H1 (cell line): Measurements from ENCODE around the gene IRX4. TPM values are rescaled to one million over a fixed set of nuclear protein-coding genes. Genes with fewer than 3 reads are reported as not detected.

Source experiments
- CTCF ChIA-PET: fragments of 300-600 bp; sonication (Branson Sonifier 250); formaldehyde crosslinking; loops from one replicate; lab custom pipeline; 2021; ENCODE audit not compliant: partially characterized antibody; lab: Charles Lee
- POLR2A ChIA-PET: fragments of 300-600 bp; sonication (Branson Sonifier 250); formaldehyde crosslinking; loops from one replicate; lab custom pipeline; 2021; ENCODE audit warnings: inconsistent platforms; ENCODE audit not compliant: partially characterized antibody; lab: Charles Lee
- DNase-seq, 2 experiments: peaks; one replicate each; pipeline versions ENCODE4 v3.0.0 to v3.0.0-alpha.2; 2010 to 2022; ENCODE audit warnings: low spot score in 2 of 2, low read depth in 1 of 2, mixed read lengths in 1 of 2
- FAIRE-seq: peaks from 2 replicates; lab custom pipeline; 2011; peaks lifted over from hg19 to GRCh38; lab: Jason Lieb, UNC
- H2AFZ ChIP-seq: 2 replicates; pipeline ENCODE4 v1.8.1; 2012; ENCODE audit warnings: low read length, inconsistent platforms
- H2AK5ac ChIP-seq: 2 replicates; pipeline ENCODE4 v1.6.1; 2013; ENCODE audit warnings: low read depth, low read length
- H2BK120ac ChIP-seq: replicated peaks from 2 replicates; pipeline ENCODE3; 2013; ENCODE audit warnings: low read depth, low read length, inconsistent platforms
- H2BK12ac ChIP-seq: 2 replicates; pipeline ENCODE4 v1.6.1; 2013; ENCODE audit warnings: low read depth, low read length
- H2BK15ac ChIP-seq: 2 replicates; pipeline ENCODE4 v1.6.1; 2013; ENCODE audit warnings: low read length
- H2BK20ac ChIP-seq: 2 replicates; pipeline ENCODE4 v1.6.1; 2013; ENCODE audit warnings: low read length
- H2BK5ac ChIP-seq: 2 replicates; pipeline ENCODE4 v1.6.1; 2013; ENCODE audit warnings: low read depth, low read length
- H3K14ac ChIP-seq: 2 replicates; pipeline ENCODE4 v1.6.1; 2013; ENCODE audit warnings: inconsistent platforms; ENCODE audit not compliant: insufficient read length
- H3K18ac ChIP-seq: 2 replicates; pipeline ENCODE4 v1.6.1; 2013; ENCODE audit warnings: low read length; ENCODE audit errors: extremely low read depth
- H3K23ac ChIP-seq: 2 replicates; pipeline ENCODE4 v1.6.1; 2013; ENCODE audit warnings: inconsistent platforms; ENCODE audit not compliant: insufficient read length
- H3K23me2 ChIP-seq: 2 replicates; pipeline ENCODE4 v1.6.1; 2013; ENCODE audit warnings: low read depth, low read length
- H3K27ac ChIP-seq: 2 replicates; pipeline ENCODE4 v1.6.1; 2011; ENCODE audit warnings: low read depth, low read length, inconsistent platforms
- H3K27me3 ChIP-seq, 4 experiments: replicated peaks in 1 of 4; 1 replicate in 1 of 4; 2 replicates in 3 of 4; pipeline versions ENCODE4 v1.6.1 to v1.8.1; 2011 to 2013; ENCODE audit warnings: low read length in 3 of 4, mild to moderate bottlenecking in 3 of 4, inconsistent platforms in 2 of 4, mixed read lengths in 2 of 4, moderate library complexity in 1 of 4; ENCODE audit not compliant: control insufficient read depth in 3 of 4, insufficient read depth in 3 of 4; ENCODE audit errors: extremely low read depth in 1 of 4
- H3K36me3 ChIP-seq, 4 experiments: 2 replicates each; pipeline versions ENCODE4 v1.6.1 to v1.8.1; 2011 to 2013; ENCODE audit warnings: mild to moderate bottlenecking in 4 of 4, low read length in 3 of 4, moderate library complexity in 2 of 4, control low read depth in 1 of 4, inconsistent platforms in 1 of 4; ENCODE audit not compliant: insufficient read depth in 4 of 4, control insufficient read depth in 2 of 4
- H3K4ac ChIP-seq: replicated peaks from 2 replicates; pipeline ENCODE3; 2013; ENCODE audit warnings: low read length, low read depth, mixed read lengths, inconsistent platforms; ENCODE audit not compliant: insufficient read length
- H3K4me1 ChIP-seq, 4 experiments: replicated peaks in 1 of 4; 1 replicate in 1 of 4; 2 replicates in 3 of 4; pipeline versions ENCODE4 v1.6.1 to v1.8.1; 2011 to 2013; ENCODE audit warnings: low read length in 3 of 4, inconsistent platforms in 2 of 4, mixed read lengths in 1 of 4; ENCODE audit not compliant: insufficient read depth in 4 of 4, control insufficient read depth in 3 of 4
- H3K4me2 ChIP-seq, 2 experiments: 2 replicates each; pipeline versions ENCODE4 v1.6.1 to v1.8.1; 2011 to 2013; ENCODE audit warnings: low read depth in 2 of 2, low read length in 2 of 2, control low read depth in 1 of 2, inconsistent platforms in 1 of 2, mild to moderate bottlenecking in 1 of 2; ENCODE audit not compliant: insufficient read depth in 1 of 2
- H3K4me3 ChIP-seq, 4 experiments: fragments of 200-600, 300-600 bp in 1 of 4; sonication (generic), shearing (Covaris generic), sonication (Bioruptor Twin) in 1 of 4; 2 replicates each; pipeline versions ENCODE4 v1.5.1 to v1.8.1; 2011 to 2016; ENCODE audit warnings: low read length in 4 of 4, low read depth in 3 of 4, control low read depth in 2 of 4, inconsistent platforms in 2 of 4, mild to moderate bottlenecking in 2 of 4, mixed read lengths in 1 of 4, moderate library complexity in 1 of 4; ENCODE audit not compliant: insufficient read depth in 2 of 4; ENCODE audit errors: extremely low read depth in 1 of 4
- H3K56ac ChIP-seq: replicated peaks from 2 replicates; pipeline ENCODE3; 2013; ENCODE audit warnings: low read depth, mild to moderate bottlenecking, mixed read lengths, low read length, inconsistent platforms; ENCODE audit not compliant: insufficient read length
- H3K79me1 ChIP-seq: 2 replicates; pipeline ENCODE4 v1.6.1; 2013; ENCODE audit warnings: low read depth, low read length, control low read depth
- H3K79me2 ChIP-seq, 2 experiments: 2 replicates each; pipeline versions ENCODE4 v1.6.1 to v1.8.1; 2012 to 2013; ENCODE audit warnings: low read length in 2 of 2, mild to moderate bottlenecking in 2 of 2, inconsistent platforms in 1 of 2; ENCODE audit not compliant: insufficient read depth in 2 of 2, control insufficient read depth in 1 of 2
- H3K9ac ChIP-seq, 4 experiments: replicated peaks in 1 of 4; 1 replicate in 1 of 4; 2 replicates in 3 of 4; pipeline versions ENCODE4 v1.6.1 to v1.8.1; 2011 to 2013; ENCODE audit warnings: low read depth in 3 of 4, low read length in 3 of 4, control low read depth in 2 of 4, mild to moderate bottlenecking in 2 of 4, moderate library complexity in 2 of 4, inconsistent platforms in 1 of 4; ENCODE audit errors: extremely low read depth in 1 of 4
- H3K9me3 ChIP-seq, 2 experiments: 2 replicates each; pipeline versions ENCODE4 v1.6.1 to v1.8.1; 2012 to 2013; ENCODE audit warnings: mild to moderate bottlenecking in 2 of 2, moderate library complexity in 2 of 2, control low read depth in 1 of 2, inconsistent platforms in 1 of 2, low read depth in 1 of 2, low read length in 1 of 2, mixed read lengths in 1 of 2; ENCODE audit not compliant: insufficient read depth in 2 of 2
- H4K20me1 ChIP-seq, 2 experiments: replicated peaks in 1 of 2; 2 replicates each; pipeline versions ENCODE3 to v1.8.1; 2011 to 2013; ENCODE audit warnings: inconsistent platforms in 2 of 2, low read length in 2 of 2, mild to moderate bottlenecking in 1 of 2; ENCODE audit not compliant: insufficient read depth in 2 of 2, control insufficient read depth in 1 of 2
- H4K5ac ChIP-seq: 2 replicates; pipeline ENCODE4 v1.6.1; 2013; ENCODE audit warnings: low read length, low read depth, mixed read lengths, inconsistent platforms; ENCODE audit not compliant: insufficient read length
- H4K8ac ChIP-seq: 2 replicates; pipeline ENCODE4 v1.8.0; 2013; ENCODE audit warnings: mild to moderate bottlenecking, moderate library complexity, low read length, inconsistent platforms; ENCODE audit not compliant: insufficient read depth; ENCODE audit errors: extremely low read depth
- H4K91ac ChIP-seq: replicated peaks from 2 replicates; pipeline ENCODE3; 2013; ENCODE audit warnings: low read length, mixed read lengths, inconsistent platforms; ENCODE audit not compliant: insufficient read length
- BRCA1 ChIP-seq: IDR thresholded peaks from 2 replicates; pipeline ENCODE4 v1.6.1; 2012; ENCODE audit warnings: low read depth, low read length, improper control_type of control experiment
- CBX5 ChIP-seq: fragments of 300-800, 300-1000 bp; sonication (generic); IDR thresholded peaks from 2 replicates; pipeline ENCODE4 v1.7.1; 2016; ENCODE audit warnings: antibody characterized with exemption, low read length, low read depth
- CHD1 ChIP-seq: IDR thresholded peaks from 2 replicates; pipeline ENCODE4 v1.6.1; 2012; ENCODE audit warnings: low read depth, low read length, improper control_type of control experiment
- KDM1A ChIP-seq: fragments of 200-600, 300-600 bp; sonication (generic); IDR thresholded peaks from 2 replicates; pipeline ENCODE4 v1.7.1; 2016; ENCODE audit warnings: mild to moderate bottlenecking, low read length, borderline replicate concordance
- POLR2A ChIP-seq, 2 experiments: IDR thresholded peaks; 1 replicate in 1 of 2; 2 replicates in 1 of 2; pipeline ENCODE4 v1.6.1; 2011; ENCODE audit warnings: low read depth in 2 of 2, low read length in 2 of 2, mild to moderate bottlenecking in 2 of 2; ENCODE audit errors: control extremely low read depth in 1 of 2
- POU5F1 ChIP-seq: IDR thresholded peaks from 2 replicates; pipeline ENCODE4 v1.6.1; 2011; ENCODE audit warnings: low read depth, mild to moderate bottlenecking, low read length, moderate library complexity
- RAD21 ChIP-seq, 2 experiments: IDR thresholded peaks in 1 of 2; conservative IDR thresholded peaks in 1 of 2; 2 replicates each; pipeline ENCODE4 v1.6.1; 2011; ENCODE audit warnings: low read depth in 2 of 2, low read length in 2 of 2, improper control_type of control experiment in 1 of 2, inconsistent platforms in 1 of 2, mild to moderate bottlenecking in 1 of 2, moderate library complexity in 1 of 2
- RBBP5 ChIP-seq: IDR thresholded peaks from 2 replicates; pipeline ENCODE4 v1.7.1; 2012; ENCODE audit warnings: low read depth, mild to moderate bottlenecking, inconsistent platforms, low read length, moderate library complexity, borderline replicate concordance
- SAP30 ChIP-seq: fragments of 300-600 bp; sonication (generic); IDR thresholded peaks from 2 replicates; pipeline ENCODE4 v1.7.1; 2012; ENCODE audit warnings: low read length, moderate library complexity, mild to moderate bottlenecking, inconsistent platforms; ENCODE audit not compliant: insufficient read depth, insufficient replicate concordance
- SP1 ChIP-seq: IDR thresholded peaks from 2 replicates; pipeline ENCODE4 v1.6.1; 2011; ENCODE audit warnings: low read depth, low read length
- SUZ12 ChIP-seq: fragments of 200-600 bp; sonication (generic); IDR thresholded peaks from 2 replicates; pipeline ENCODE4 v1.6.1; 2012; ENCODE audit warnings: mild to moderate bottlenecking, inconsistent platforms, low read length, moderate library complexity, mixed read lengths
- TEAD4 ChIP-seq: IDR thresholded peaks from 2 replicates; pipeline ENCODE4 v1.6.1; 2012; ENCODE audit warnings: low read depth, low read length, inconsistent platforms, mixed read lengths
- YY1 ChIP-seq: IDR thresholded peaks from 2 replicates; pipeline ENCODE4 v1.6.1; 2011; ENCODE audit warnings: low read depth, mild to moderate bottlenecking, low read length
- WGBS, 2 experiments: shearing (Covaris generic) in 1 of 2; methylation state at CpG; one replicate each; pipeline versions ENCODE4 v1.1.6 to v1.1.7; 2013 to 2015; ENCODE audit warnings: low lambda C conversion rate in 2 of 2, mixed read lengths in 2 of 2, inconsistent platforms in 1 of 2, low coverage in 1 of 2, missing lambda C conversion rate in 1 of 2; ENCODE audit not compliant: insufficient replicate concordance in 2 of 2, insufficient coverage in 1 of 2, insufficient read length in 1 of 2; ENCODE audit errors: extremely low coverage in 1 of 2, missing lambda C conversion rate in 1 of 2; 5-methylcytosine and 5-hydroxymethylcytosine counted together
- polyA plus RNA-seq, 7 experiments: library from polyadenylated mRNA; depleted of rRNA in 3 of 7; stranded (reverse) in 5 of 7; unstranded in 2 of 7; fragments of >200 nt in 5 of 7; fragments of 200-250 nt in 2 of 7; gene quantifications; 1 replicate in 5 of 7; 2 replicates in 1 of 7; 4 replicates in 1 of 7; pipeline versions ENCODE4 v1.2.1 to v1.2.3, GENCODE V29; 2011 to 2013; ENCODE audit warnings: missing spikeins in 2 of 7, mixed read lengths in 2 of 7
- total RNA-seq: library from RNA; stranded (reverse); fragmentation: NEBNext Ultra II Directional; extraction: Animal tissue kit (Norgen Biotek cat#: 25700); gene quantifications from 2 replicates; pipeline ENCODE4 v1.2.1, GENCODE V29; 2021

IRX4 gene
- total and polyA plus RNA-seq, 2 of the 8 experiments (the other 6 are each of a cell fraction or from before 2014, with no cell fraction given), result 0.45 to 1.2 TPM

DNA sequence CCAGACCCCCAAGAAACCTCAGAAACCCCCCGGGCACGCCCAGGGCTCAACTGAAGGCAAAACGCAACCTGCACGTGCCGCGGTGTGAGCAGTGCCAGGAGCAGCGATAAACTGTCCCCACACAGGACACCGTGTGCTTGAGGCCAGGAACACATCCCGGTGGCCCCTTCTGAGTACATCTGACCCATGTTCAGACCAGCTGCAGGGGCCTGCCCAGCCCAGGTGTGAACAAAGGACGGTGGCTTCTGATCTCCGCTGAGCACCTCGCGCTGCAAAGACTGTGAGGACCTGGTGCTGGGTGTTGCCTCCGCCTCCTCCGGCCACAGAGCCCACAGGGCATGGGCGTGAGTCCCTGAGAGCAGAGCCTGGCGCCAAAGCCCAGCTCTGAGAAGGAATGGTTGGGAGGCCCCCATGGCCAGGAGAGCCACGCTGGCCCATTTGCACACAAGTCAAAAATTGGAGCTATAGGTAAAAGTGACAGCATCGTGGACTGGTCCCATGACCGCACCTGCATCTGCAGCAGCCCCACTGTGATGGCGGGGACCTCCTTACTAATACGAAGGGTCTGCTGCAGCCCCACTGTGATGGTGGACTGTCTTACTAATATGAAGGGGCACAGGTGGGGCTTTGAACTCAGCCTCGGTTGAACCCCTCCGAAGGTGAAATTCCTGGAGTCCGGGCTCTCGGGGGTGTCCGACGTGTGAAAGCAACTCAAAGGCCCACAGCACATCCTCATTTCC, 50.0 kb downstream of the IRX4 start:
- no peak overlapping the region for H3K9ac ChIP-seq
- no peak overlapping the region for H2BK15ac ChIP-seq
- H3K4me3 ChIP-seq, result no peak overlapping the region
- H3K27ac ChIP-seq, result no peak overlapping the region
- CTCF ChIA-PET, result interaction anchor here (1.1 to 1.9 kb wide), 4 partner anchors 10 to 166 kb away, joined by 3 to 7 read pairs (median 4); no protein-coding TSS in a partner anchor
- 90% methylated on average over 28 of the region's 28 CpGs; no CpG with 5 or more reads in 1 of the 2 experiments for WGBS, 2 experiments
- H2AFZ ChIP-seq, result no peak overlapping the region
- H3K9me3 ChIP-seq, result no peaks in the 10 kb centered on the region
- H3K79me1 ChIP-seq, result no peaks in the 10 kb centered on the region
- no peak overlapping the region for H3K4me2 ChIP-seq
- no peak overlapping the region for H2BK5ac ChIP-seq
- no peak overlapping the region for H3K14ac ChIP-seq
- no peak for DNase-seq
- H4K8ac ChIP-seq, result peak overlapping the region; percentile 71; the same call in 1 of the 2 replicates
- H3K79me2 ChIP-seq, result no peaks in the 10 kb centered on the region
- H4K20me1 ChIP-seq, result no peaks in the 10 kb centered on the region
- no peak overlapping the region for H3K56ac ChIP-seq
- no peak overlapping the region for H3K23ac ChIP-seq
- no peak overlapping the region for H4K91ac ChIP-seq
- H2BK12ac ChIP-seq, result no peak overlapping the region
- POLR2A ChIA-PET, result no interaction called here
- peaks cover 3 to 21% (median 7%) of the 10 kb centered on the region in 4 experiments for H3K4me1 ChIP-seq
- H3K4ac ChIP-seq, result no peak overlapping the region
- 0 out of 2 replicates have a peak overlapping the region, but pooled peaks have one; percentile 61 for H2BK20ac ChIP-seq
- H2AK5ac ChIP-seq, result no peak overlapping the region
- H4K5ac ChIP-seq, result no peak overlapping the region
- H2BK120ac ChIP-seq, result no peak overlapping the region
- no peak overlapping the region for H3K18ac ChIP-seq
- FAIRE-seq, result no peak
- no peaks in the 10 kb centered on the region; the same call in 1 of the 2 replicates for H3K23me2 ChIP-seq
- no peaks in the 10 kb centered on the region for H3K36me3 ChIP-seq
- H3K27me3 ChIP-seq, result no peaks in the 10 kb centered on the region
- TF ChIP-seq RAD21 (IDR thresholded peaks at IDR 0.05 in 1 of 2, conservative IDR thresholded peaks at IDR 0.05 in 1 of 2; ENCODE audit: low read depth in 2 of 2, low read length in 2 of 2), result no peak
- TF ChIP-seq POU5F1, result no peak
- no peak for TF ChIP-seq SUZ12
- TF ChIP-seq POLR2A (IDR thresholded peaks at IDR 0.05; ENCODE audit: control extremely low read depth in 1 of 2, low read depth in 2 of 2, low read length in 2 of 2), result no peak
- TF ChIP-seq RBBP5, result no peak
- no peak for TF ChIP-seq CBX5
- TF ChIP-seq SP1, result no peak
- no peak for TF ChIP-seq TEAD4
- no peak for TF ChIP-seq SAP30
- no peak for TF ChIP-seq CHD1
- TF ChIP-seq BRCA1, result no peak
- TF ChIP-seq YY1, result no peak
- no peak for TF ChIP-seq KDM1A
